Measurements from ENCODE around the gene PLET1. TPM values are rescaled to one million over a fixed set of nuclear protein-coding genes. Genes with fewer than 3 reads are reported as not detected.

The PLET1 gene
- polyA plus RNA-seq, 1 donor (not counting 4 experiments of a cell fraction or from before 2014, with no cell fraction given) = not detected

DNA sequence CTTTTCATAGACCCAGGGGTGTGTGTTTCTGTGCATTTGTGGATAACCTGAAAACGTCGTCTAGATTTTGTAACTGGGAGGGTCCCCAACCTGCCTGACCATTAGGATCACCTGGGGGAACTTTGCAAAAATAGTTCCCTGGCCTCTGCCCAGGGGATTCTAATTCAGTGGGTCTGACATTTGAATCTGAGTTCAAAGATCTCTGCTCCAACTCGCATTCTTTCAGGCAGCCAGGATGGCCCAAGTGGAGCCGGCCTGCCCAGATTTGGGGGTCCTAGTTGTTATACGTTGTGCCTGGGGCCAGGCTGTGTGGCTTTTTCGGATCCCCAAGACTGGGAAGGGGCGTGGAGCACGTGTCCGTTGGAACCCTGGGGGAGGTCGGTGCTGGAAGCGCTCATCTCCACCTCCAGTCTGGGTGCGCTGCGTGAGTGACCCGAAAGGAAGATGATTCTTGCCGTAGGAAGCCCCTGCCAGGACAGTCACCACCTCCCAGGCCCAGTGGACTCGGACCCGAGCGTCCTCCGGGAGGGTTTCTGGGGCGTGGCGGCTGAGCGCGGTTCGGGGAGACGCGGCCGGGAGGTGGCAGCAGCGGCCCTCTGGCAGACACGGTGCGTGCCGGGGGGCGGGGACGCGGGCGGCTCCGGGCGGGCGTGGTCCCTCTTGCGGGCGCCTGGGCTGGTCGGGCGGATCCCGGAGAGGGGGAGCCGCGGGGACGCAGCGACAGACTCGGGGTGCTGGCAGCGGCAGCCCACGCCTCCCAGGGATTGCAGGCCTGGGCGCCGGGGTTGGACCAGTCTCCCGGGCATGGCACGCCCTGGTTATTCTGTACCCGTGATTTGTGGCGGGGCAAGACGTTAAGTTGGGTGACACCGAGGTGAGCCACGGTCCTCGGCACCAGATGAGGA, 29.2 kb upstream of the PLET1 start:
- no peaks in the 10 kb centered on the region for H3K9me1 ChIP-seq (ENCODE audit: control insufficient read depth, extremely low read depth, insufficient read depth, low read length)
- no peaks in the 10 kb centered on the region for H3K36me3 ChIP-seq (ENCODE audit: control insufficient read depth in 2 of 2, extremely low read depth in 1 of 2, insufficient read depth in 2 of 2, low read length in 2 of 2)
- peak overlapping the region; percentile 67 for H3K9ac ChIP-seq (ENCODE audit: control insufficient read depth, extremely low read depth, insufficient read depth, low read length)
- peak overlapping the region; percentile 83 for H3K4me2 ChIP-seq (ENCODE audit: control insufficient read depth, extremely low read depth, insufficient read depth, low read depth, low read length)
- dilution Hi-C loops (cut with MboI; ENCODE audit: extremely low pct_ligation_motif_present, low sequenced_read_pairs) = no loop called here
- peak overlapping the region; percentile 60 to 80 (median 72) for H3K4me3 ChIP-seq (ENCODE audit: control insufficient read depth in 2 of 3, extremely low read depth in 1 of 3, insufficient read depth in 2 of 3, low read depth in 1 of 3, low read length in 3 of 3)
- H3K79me2 ChIP-seq (ENCODE audit: control insufficient read depth, insufficient read depth, low read length) = no peaks in the 10 kb centered on the region
- no peaks in the 10 kb centered on the region for H4K20me1 ChIP-seq (ENCODE audit: control insufficient read depth, extremely low read depth, insufficient read depth, low read length)
- DNase-seq (ENCODE audit: low read depth, low spot score) = no peak
- H3K27me3 ChIP-seq (ENCODE audit: control insufficient read depth, extremely low read depth, insufficient read depth, low read length) = no peaks in the 10 kb centered on the region
- peaks cover 35% of the 10 kb centered on the region for H3K4me1 ChIP-seq (ENCODE audit: control insufficient read depth, extremely low read depth, insufficient read depth, low read length)
- H3K27ac ChIP-seq (ENCODE audit: control insufficient read depth, insufficient read depth, low read length) = no peak overlapping the region
- no peak for FAIRE-seq
- peak overlapping the region; percentile 78 for H2AFZ ChIP-seq (ENCODE audit: control insufficient read depth, low read length)
- H3K9me3 ChIP-seq (ENCODE audit: control insufficient read depth, low read depth, low read length) = no peaks in the 10 kb centered on the region
- TF ChIP-seq, protein P1, sequence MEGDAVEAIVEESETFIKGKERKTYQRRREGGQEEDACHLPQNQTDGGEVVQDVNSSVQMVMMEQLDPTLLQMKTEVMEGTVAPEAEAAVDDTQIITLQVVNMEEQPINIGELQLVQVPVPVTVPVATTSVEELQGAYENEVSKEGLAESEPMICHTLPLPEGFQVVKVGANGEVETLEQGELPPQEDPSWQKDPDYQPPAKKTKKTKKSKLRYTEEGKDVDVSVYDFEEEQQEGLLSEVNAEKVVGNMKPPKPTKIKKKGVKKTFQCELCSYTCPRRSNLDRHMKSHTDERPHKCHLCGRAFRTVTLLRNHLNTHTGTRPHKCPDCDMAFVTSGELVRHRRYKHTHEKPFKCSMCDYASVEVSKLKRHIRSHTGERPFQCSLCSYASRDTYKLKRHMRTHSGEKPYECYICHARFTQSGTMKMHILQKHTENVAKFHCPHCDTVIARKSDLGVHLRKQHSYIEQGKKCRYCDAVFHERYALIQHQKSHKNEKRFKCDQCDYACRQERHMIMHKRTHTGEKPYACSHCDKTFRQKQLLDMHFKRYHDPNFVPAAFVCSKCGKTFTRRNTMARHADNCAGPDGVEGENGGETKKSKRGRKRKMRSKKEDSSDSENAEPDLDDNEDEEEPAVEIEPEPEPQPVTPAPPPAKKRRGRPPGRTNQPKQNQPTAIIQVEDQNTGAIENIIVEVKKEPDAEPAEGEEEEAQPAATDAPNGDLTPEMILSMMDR (optimal IDR thresholded peaks at IDR 0.05 in 1 of 3, IDR thresholded peaks at IDR 0.05 in 1 of 3, conservative IDR thresholded peaks at IDR 0.05 in 1 of 3; ENCODE audit: extremely low read depth in 1 of 3, insufficient read depth in 2 of 3, low read length in 3 of 3) = peak; percentile 56 to 93 (median 81)
- TF ChIP-seq EZH2 (IDR thresholded peaks at IDR 0.05; ENCODE audit: low read length) = no peak

GRCh38 chr11:112288021-112288420, 27.4 kb upstream of the PLET1 start:
- dilution Hi-C loops (cut with MboI; ENCODE audit: extremely low pct_ligation_motif_present, low sequenced_read_pairs) = no loop called here
- H3K79me2 ChIP-seq (ENCODE audit: control insufficient read depth, insufficient read depth, low read length) = no peaks in the 10 kb centered on the region
- TF ChIP-seq, protein P1 (optimal IDR thresholded peaks at IDR 0.05 in 1 of 3, IDR thresholded peaks at IDR 0.05 in 1 of 3, conservative IDR thresholded peaks at IDR 0.05 in 1 of 3; ENCODE audit: extremely low read depth in 1 of 3, insufficient read depth in 2 of 3, low read length in 3 of 3) = no peak
- TF ChIP-seq EZH2 (IDR thresholded peaks at IDR 0.05; ENCODE audit: low read length) = no peak

More at GRCh38 chr11:112288021-112288420, 27.4 kb upstream of the PLET1 start:
- Histone ChIP-seq H3K4me1 (ENCODE audit: control insufficient read depth, extremely low read depth, insufficient read depth, low read length) (peaks cover 28% of the 10 kb centered on the region), H3K9me3 (ENCODE audit: control insufficient read depth, low read depth, low read length) (no peaks in the 10 kb centered on the region), H4K20me1 (ENCODE audit: control insufficient read depth, extremely low read depth, insufficient read depth, low read length) (no peaks in the 10 kb centered on the region), H3K27me3 (ENCODE audit: control insufficient read depth, extremely low read depth, insufficient read depth, low read length) (no peaks in the 10 kb centered on the region), H3K4me3 (ENCODE audit: control insufficient read depth in 2 of 3, extremely low read depth in 1 of 3, insufficient read depth in 2 of 3, low read depth in 1 of 3, low read length in 3 of 3) (no peak overlapping the region), H3K9ac (ENCODE audit: control insufficient read depth, extremely low read depth, insufficient read depth, low read length) (no peak overlapping the region), H3K27ac (ENCODE audit: control insufficient read depth, insufficient read depth, low read length) (no peak overlapping the region), H3K4me2 (ENCODE audit: control insufficient read depth, extremely low read depth, insufficient read depth, low read depth, low read length) (no peak overlapping the region), H2AFZ (ENCODE audit: control insufficient read depth, low read length) (no peak overlapping the region), H3K36me3 (ENCODE audit: control insufficient read depth in 2 of 2, extremely low read depth in 1 of 2, insufficient read depth in 2 of 2, low read length in 2 of 2) (no peaks in the 10 kb centered on the region), H3K9me1 (ENCODE audit: control insufficient read depth, extremely low read depth, insufficient read depth, low read length) (no peaks in the 10 kb centered on the region)
- DNase-seq (ENCODE audit: low read depth, low spot score) (no peak), FAIRE-seq (no peak)

Data from keratinocyte (primary cell).